ENCODE results near the gene TPP2. TPM values are rescaled to one million over a fixed set of nuclear protein-coding genes. Genes with fewer than 3 reads are reported as not detected.

Gene TPP2
- polyA plus RNA-seq, 1 donor from 2014 or later = 45.4 TPM

DNA sequence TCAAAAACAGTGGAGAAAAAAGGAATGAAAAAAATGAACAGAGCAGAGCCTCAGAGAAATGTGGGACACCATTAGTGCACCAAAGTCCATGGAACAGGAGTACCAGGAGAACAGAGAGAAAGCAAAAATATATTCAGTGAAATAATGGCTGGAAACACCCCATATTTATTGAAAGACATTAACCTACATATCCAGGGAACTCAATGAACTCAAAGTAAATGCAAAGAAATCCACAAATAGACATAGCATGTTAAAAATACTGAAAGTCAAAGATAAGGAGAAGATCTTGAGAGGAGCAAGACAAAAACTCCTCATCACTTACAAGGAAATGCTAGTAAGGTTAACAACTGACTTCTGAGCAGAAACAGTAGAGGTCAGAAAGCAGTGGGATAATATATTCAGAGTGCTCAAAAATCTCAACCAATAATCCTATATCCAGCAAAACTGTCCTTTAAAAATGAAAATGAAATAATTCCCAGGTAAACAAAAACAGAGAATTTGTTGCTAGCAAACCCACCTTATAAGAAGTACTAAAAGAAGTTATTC is 62.5 kb downstream of the TPP2 start:
- H3K9me3 ChIP-seq (ENCODE audit: low read length) = peaks cover 5% of the 10 kb centered on the region
- no peak overlapping the region for H3K9ac ChIP-seq (ENCODE audit: low read length)
- H2AFZ ChIP-seq (ENCODE audit: low read depth, low read length) = no peak overlapping the region
- no peak overlapping the region for H3K4me2 ChIP-seq (ENCODE audit: low read length)
- H4K20me1 ChIP-seq (ENCODE audit: insufficient read depth) = no peaks in the 10 kb centered on the region
- no peaks in the 10 kb centered on the region for H3K79me2 ChIP-seq (replicated peaks; ENCODE audit: insufficient read depth, low read length)
- H3F3A ChIP-seq (ENCODE audit: insufficient read depth, low read length, poor library complexity, severe bottlenecking) = no peaks in the 10 kb centered on the region
- H3K9me2 ChIP-seq (ENCODE audit: insufficient read depth, low read length) = no peaks in the 10 kb centered on the region
- no peak for TF ChIP-seq RAD21 (conservative IDR thresholded peaks at IDR 0.05)
- no peak for TF ChIP-seq POLR2AphosphoS5 (IDR thresholded peaks at IDR 0.05)
- no peak for TF ChIP-seq TAF1 (IDR thresholded peaks at IDR 0.05; ENCODE audit: low read depth)
- TF ChIP-seq EP300 (conservative IDR thresholded peaks at IDR 0.05; ENCODE audit: poor library complexity, severe bottlenecking) = no peak
- TF ChIP-seq EZH2 (IDR thresholded peaks at IDR 0.05; ENCODE audit: borderline replicate concordance, insufficient read depth, low read length, poor library complexity, severe bottlenecking) = no peak
- TF ChIP-seq, protein P1, sequence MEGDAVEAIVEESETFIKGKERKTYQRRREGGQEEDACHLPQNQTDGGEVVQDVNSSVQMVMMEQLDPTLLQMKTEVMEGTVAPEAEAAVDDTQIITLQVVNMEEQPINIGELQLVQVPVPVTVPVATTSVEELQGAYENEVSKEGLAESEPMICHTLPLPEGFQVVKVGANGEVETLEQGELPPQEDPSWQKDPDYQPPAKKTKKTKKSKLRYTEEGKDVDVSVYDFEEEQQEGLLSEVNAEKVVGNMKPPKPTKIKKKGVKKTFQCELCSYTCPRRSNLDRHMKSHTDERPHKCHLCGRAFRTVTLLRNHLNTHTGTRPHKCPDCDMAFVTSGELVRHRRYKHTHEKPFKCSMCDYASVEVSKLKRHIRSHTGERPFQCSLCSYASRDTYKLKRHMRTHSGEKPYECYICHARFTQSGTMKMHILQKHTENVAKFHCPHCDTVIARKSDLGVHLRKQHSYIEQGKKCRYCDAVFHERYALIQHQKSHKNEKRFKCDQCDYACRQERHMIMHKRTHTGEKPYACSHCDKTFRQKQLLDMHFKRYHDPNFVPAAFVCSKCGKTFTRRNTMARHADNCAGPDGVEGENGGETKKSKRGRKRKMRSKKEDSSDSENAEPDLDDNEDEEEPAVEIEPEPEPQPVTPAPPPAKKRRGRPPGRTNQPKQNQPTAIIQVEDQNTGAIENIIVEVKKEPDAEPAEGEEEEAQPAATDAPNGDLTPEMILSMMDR (IDR thresholded peaks at IDR 0.05; ENCODE audit: poor library complexity, severe bottlenecking) = no peak
- no peak for TF ChIP-seq SMC3 (conservative IDR thresholded peaks at IDR 0.05; ENCODE audit: poor library complexity)
- no peak for TF ChIP-seq MXI1 (conservative IDR thresholded peaks at IDR 0.05; ENCODE audit: poor library complexity, severe bottlenecking)
- no peak for TF ChIP-seq REST (IDR thresholded peaks at IDR 0.05; ENCODE audit: borderline replicate concordance)
- no peak overlapping the region for H3K4me3 ChIP-seq (ENCODE audit: low read length)
- no peak overlapping the region for H3K27ac ChIP-seq (ENCODE audit: low read length)
- no peaks in the 10 kb centered on the region for H3K36me3 ChIP-seq (ENCODE audit: insufficient read depth, low read length)
- H3K27me3 ChIP-seq (ENCODE audit: insufficient read depth, low read depth, low read length) = no peaks in the 10 kb centered on the region

GRCh38 chr13:102667023-102667422 is 70.2 kb downstream of the TPP2 start:
- TF ChIP-seq RAD21 (conservative IDR thresholded peaks at IDR 0.05) (no peak), POLR2AphosphoS5 (IDR thresholded peaks at IDR 0.05) (no peak), SMC3 (conservative IDR thresholded peaks at IDR 0.05; ENCODE audit: poor library complexity) (no peak), TAF1 (IDR thresholded peaks at IDR 0.05; ENCODE audit: low read depth) (no peak), EZH2 (IDR thresholded peaks at IDR 0.05; ENCODE audit: borderline replicate concordance, insufficient read depth, low read length, poor library complexity, severe bottlenecking) (no peak), EP300 (conservative IDR thresholded peaks at IDR 0.05; ENCODE audit: poor library complexity, severe bottlenecking) (no peak), REST (IDR thresholded peaks at IDR 0.05; ENCODE audit: borderline replicate concordance) (no peak), MXI1 (conservative IDR thresholded peaks at IDR 0.05; ENCODE audit: poor library complexity, severe bottlenecking) (no peak)
- TF ChIP-seq, protein P1 (IDR thresholded peaks at IDR 0.05; ENCODE audit: poor library complexity, severe bottlenecking) = no peak
- H3K79me2 ChIP-seq (replicated peaks; ENCODE audit: insufficient read depth, low read length) = no peaks in the 10 kb centered on the region
- no peaks in the 10 kb centered on the region for H3K9me2 ChIP-seq (ENCODE audit: insufficient read depth, low read length)
- H3K27me3 ChIP-seq (ENCODE audit: insufficient read depth, low read depth, low read length) = no peaks in the 10 kb centered on the region
- H3K27ac ChIP-seq (ENCODE audit: low read length) = no peak overlapping the region
- H3K9ac ChIP-seq (ENCODE audit: low read length) = no peak overlapping the region
- H3K9me3 ChIP-seq (ENCODE audit: low read length) = no peaks in the 10 kb centered on the region
- no peak overlapping the region for H2AFZ ChIP-seq (ENCODE audit: low read depth, low read length)
- peaks cover 9% of the 10 kb centered on the region for H3K36me3 ChIP-seq (ENCODE audit: insufficient read depth, low read length)
- no peak overlapping the region for H3K4me3 ChIP-seq (ENCODE audit: low read length)
- H4K20me1 ChIP-seq (ENCODE audit: insufficient read depth) = no peaks in the 10 kb centered on the region
- no peaks in the 10 kb centered on the region for H3F3A ChIP-seq (ENCODE audit: insufficient read depth, low read length, poor library complexity, severe bottlenecking)
- H3K4me2 ChIP-seq (ENCODE audit: low read length) = no peak overlapping the region

Measured in neural cell (in vitro differentiated cells).